Coronary artery (tissue), 2 donors: ENCODE measurements around the gene TLE6.
A peak's percentile ranks its signal among the peaks of the same experiment; 100 is the strongest.
"Not testable (repeated sequence)": the region's sequence is repeated elsewhere in the genome, so short reads cannot be mapped to it uniquely, and the experiment has no call there.

Experiments
- DNase-seq: peaks from one replicate; pipeline ENCODE4 v3.0.0-alpha.2; 2017; ENCODE audit warnings: low spot score
- H3K27ac ChIP-seq, 2 donors: fragments of 200-600 bp; sonication (generic); one replicate each; pipeline ENCODE4 v1.5.1; 2016 to 2019
- H3K4me3 ChIP-seq: fragments of 200-600 bp; sonication (generic); 2 replicates; pipeline ENCODE4 v1.5.1; 2016; ENCODE audit warnings: mild to moderate bottlenecking, moderate library complexity
- CTCF ChIP-seq: fragments of 200-600 bp; sonication (generic); IDR thresholded peaks from one replicate; pipeline ENCODE4 v1.5.1; 2019; ENCODE audit warnings: antibody characterized with exemption

The TLE6 gene

GRCh38 chr19:2977001-2977745 lies at the start of gene TLE6:
Gene TLE6 (plus strand): TSS chr19:2977564. CDS start chr19:2978234, 670 bp downstream.
- peak within 1 kb of the TSS in 1 of 2 donors; percentile 24 for H3K27ac ChIP-seq
- peak; percentile 94 for DNase-seq
- no peak for TF ChIP-seq CTCF
- H3K4me3 ChIP-seq, result peak within 1 kb of the TSS; percentile 76

- TF ChIP-seq CTCF, result no peak
- no peak overlapping the region for H3K27ac ChIP-seq
- peak; percentile 28 for DNase-seq
- peak overlapping the region; percentile 15 for H3K4me3 ChIP-seq
These were observed 43.9 kb upstream of the TLE6 start for GRCh38 chr19:2933490-2933910.

- not testable (repeated sequence) for H3K27ac ChIP-seq, H3K4me3 ChIP-seq, DNase-seq
These were observed 41.5 kb upstream of the TLE6 start for GRCh38 chr19:2935863-2936262.

- H3K4me3 ChIP-seq, result no peak overlapping the region
- no peak for DNase-seq
- no peak overlapping the region for H3K27ac ChIP-seq
- no peak for TF ChIP-seq CTCF
These were observed 34.3 kb upstream of the TLE6 start for GRCh38 chr19:2942928-2943640.

- DNase-seq, result no peak
- Histone ChIP-seq H3K4me3 (peak overlapping the region; percentile 89), H3K27ac (peak overlapping the region; percentile 64 to 95)
- TF ChIP-seq CTCF, result no peak
These were observed 33.0 kb upstream of the TLE6 start for GRCh38 chr19:2944403-2944774.

GRCh38 chr19:2944775-2945574 lies 32.4 kb upstream of the TLE6 start, which contains the start of gene ZNF77:
Gene ZNF77 (minus strand): TSS chr19:2944971. CDS start chr19:2944840, 131 bp downstream.
- peak; percentile 100 for DNase-seq
- Histone ChIP-seq H3K27ac (peak within 1 kb of the TSS; percentile 90 to 95), H3K4me3 (peak within 1 kb of the TSS; percentile 89)
- no peak for TF ChIP-seq CTCF

GRCh38 chr19:2945575-2946184 lies 31.7 kb upstream of the TLE6 start:
- TF ChIP-seq CTCF, result no peak
- peak overlapping the region; percentile 90 to 95 for H3K27ac ChIP-seq
- peak overlapping the region; percentile 89 for H3K4me3 ChIP-seq
- DNase-seq, result no peak
